Uterus (tissue), 4 donors: Measurements from ENCODE around the gene TFPI. TPM values are rescaled to one million over a fixed set of nuclear protein-coding genes. Genes with fewer than 3 reads are reported as not detected.

Experiments
- DNase-seq, 2 donors: peaks; one replicate each; pipeline ENCODE4 v3.0.0-alpha.2; 2019 to 2020
- H3K27ac ChIP-seq, 2 donors: fragments of 200-600 bp; sonication (generic); 1 replicate in 1 of 2; 2 replicates in 1 of 2; pipeline ENCODE4 v1.5.1; 2016 to 2018
- H3K27me3 ChIP-seq, 2 donors: fragments of 200-600 bp; sonication (generic); one replicate each; pipeline ENCODE4 v1.5.1; 2018 to 2019; ENCODE audit warnings: control low read depth in 1 of 2
- H3K36me3 ChIP-seq, 2 donors: fragments of 200-600 bp; sonication (generic); one replicate each; pipeline ENCODE4 v1.5.1; 2019; ENCODE audit warnings: control low read depth in 1 of 2
- H3K4me1 ChIP-seq, 2 donors: fragments of 200-600 bp; sonication (generic); one replicate each; pipeline ENCODE4 v1.5.1; 2018 to 2019; ENCODE audit warnings: control low read depth in 1 of 2
- H3K4me3 ChIP-seq, 2 donors: fragments of 200-600 bp; sonication (generic); 1 replicate in 1 of 2; 2 replicates in 1 of 2; pipeline ENCODE4 v1.5.1; 2018 to 2019; ENCODE audit warnings: mild to moderate bottlenecking in 1 of 2
- H3K9me3 ChIP-seq, 2 donors: fragments of 200-600 bp; sonication (generic); one replicate each; pipeline ENCODE4 v1.5.1; 2019; ENCODE audit warnings: control low read depth in 1 of 2
- POLR2A ChIP-seq, 2 donors: fragments of 450-650 bp; IDR thresholded peaks; one replicate each; pipeline ENCODE4 v1.6.1; 2016; ENCODE audit warnings: antibody characterized with exemption in 2 of 2, mild to moderate bottlenecking in 1 of 2, moderate library complexity in 1 of 2
- intact Hi-C: fragments of 100-400 bp; cut with DNase I; formaldehyde crosslinking; loops from one replicate; pipeline ENCODE4 v1.15.1; 2023; ENCODE audit warnings: low total_unique reads
- small RNA-seq: library from RNA; depleted of rRNA; stranded (forward); fragments of <200 nt; gene quantifications from one replicate; pipeline ENCODE3, GENCODE V24; 2016
- total RNA-seq, 4 donors: library from RNA; depleted of rRNA in 3 of 4; stranded (reverse); fragments of >200 nt in 3 of 4; gene quantifications; one replicate each; pipeline versions ENCODE4 v1.1.0 to v1.2.4, GENCODE V29; 2014 to 2023
- donor health status: DM: yes; HTN: yes; CAD: no.

TFPI gene
- total RNA-seq, 4 donors from 2014 or later, result 88.5 to 135 (median 99.2) TPM

DNA sequence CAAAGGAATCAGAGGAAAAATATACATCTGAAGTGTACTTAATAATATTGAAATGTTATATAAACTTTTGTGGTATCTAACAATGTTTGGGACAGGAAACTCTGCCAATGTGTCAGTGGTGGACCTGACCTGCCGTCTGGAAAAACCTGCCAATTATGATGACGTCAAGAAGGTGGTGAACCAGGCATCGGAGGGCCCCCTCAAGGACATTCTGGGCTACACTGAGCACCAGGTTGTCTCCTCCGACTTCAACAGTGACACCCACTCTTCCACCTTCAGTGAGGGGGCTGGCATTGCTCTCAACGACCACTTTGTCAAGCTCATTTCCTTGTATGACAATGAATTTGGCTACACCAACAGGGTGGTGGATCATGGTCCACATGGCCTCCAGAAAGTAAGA lies 138.8 kb downstream of the TFPI start:
- Histone ChIP-seq H3K9me3 (no peaks in the 10 kb centered on the region), H3K4me1 (no peaks in the 10 kb centered on the region)

More for the DNA sequence above, 138.8 kb downstream of the TFPI start:
- intact Hi-C loops, result no loop called here
- no peaks in the 10 kb centered on the region for H3K27me3 ChIP-seq
- H3K27ac ChIP-seq, result no peak overlapping the region
- no peak for DNase-seq
- no peak overlapping the region for H3K4me3 ChIP-seq
- TF ChIP-seq POLR2A (IDR thresholded peaks at IDR 0.05), result no peak
- H3K36me3 ChIP-seq, result no peaks in the 10 kb centered on the region

Small RNA genes lying within 50 kb of the gene (small RNA-seq; reads per million reads assigned to genes)
- gene GAPDHP59, result not detected

Other genes starting within 250 kb of the TFPI start
- gene CALCRL, start 106.2 kb downstream of the TFPI start, total RNA-seq, result 100 to 1,000 TPM in 2 of 4 donors, 10 to 100 TPM in 2; 50.0 to 182 (median 104) TPM